OCI-M1 (cell line): ENCODE results near the gene FERD3L.
"Not testable (repeated sequence)": the region's sequence is repeated elsewhere in the genome, so short reads cannot be mapped to it uniquely, and the experiment has no call there.

Source experiments
- DNase-seq: peaks from one replicate; lab custom pipeline; 2025; lab: John Stamatoyannopoulos, UW

Gene FERD3L, protein sequence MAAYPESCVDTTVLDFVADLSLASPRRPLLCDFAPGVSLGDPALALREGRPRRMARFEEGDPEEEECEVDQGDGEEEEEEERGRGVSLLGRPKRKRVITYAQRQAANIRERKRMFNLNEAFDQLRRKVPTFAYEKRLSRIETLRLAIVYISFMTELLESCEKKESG

DNA sequence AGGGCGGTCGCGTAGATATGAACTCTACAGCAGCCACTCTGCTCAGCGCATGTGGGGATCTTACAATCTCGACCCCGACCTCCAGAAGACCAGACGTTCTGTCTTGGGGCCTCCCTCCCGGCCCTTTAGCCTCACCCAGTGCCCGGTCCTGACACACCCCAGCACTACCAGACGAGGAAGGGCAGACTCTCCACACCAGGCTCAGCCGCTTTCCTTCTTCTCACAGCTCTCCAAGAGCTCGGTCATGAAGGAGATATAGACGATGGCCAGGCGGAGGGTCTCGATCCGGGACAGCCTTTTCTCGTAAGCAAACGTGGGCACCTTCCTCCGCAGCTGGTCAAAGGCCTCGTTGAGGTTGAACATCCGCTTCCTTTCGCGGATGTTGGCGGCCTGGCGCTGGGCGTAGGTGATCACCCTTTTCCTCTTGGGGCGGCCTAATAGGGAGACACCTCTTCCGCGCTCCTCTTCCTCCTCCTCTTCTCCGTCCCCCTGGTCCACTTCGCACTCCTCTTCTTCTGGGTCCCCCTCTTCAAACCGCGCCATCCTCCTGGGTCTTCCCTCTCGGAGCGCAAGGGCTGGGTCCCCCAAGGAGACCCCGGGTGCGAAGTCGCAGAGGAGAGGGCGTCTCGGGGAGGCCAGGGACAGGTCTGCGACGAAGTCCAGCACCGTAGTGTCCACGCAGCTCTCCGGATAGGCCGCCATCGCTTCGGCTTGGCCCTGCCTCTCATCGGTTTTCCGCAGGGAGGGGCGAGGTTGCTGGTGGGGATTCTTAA is at the start of gene FERD3L:
Gene FERD3L (minus strand): TSS at position 761 of the 773 bp plus-strand sequence. CDS start 59 bp downstream, at position 702.
- DNase-seq: no peak

DNA sequence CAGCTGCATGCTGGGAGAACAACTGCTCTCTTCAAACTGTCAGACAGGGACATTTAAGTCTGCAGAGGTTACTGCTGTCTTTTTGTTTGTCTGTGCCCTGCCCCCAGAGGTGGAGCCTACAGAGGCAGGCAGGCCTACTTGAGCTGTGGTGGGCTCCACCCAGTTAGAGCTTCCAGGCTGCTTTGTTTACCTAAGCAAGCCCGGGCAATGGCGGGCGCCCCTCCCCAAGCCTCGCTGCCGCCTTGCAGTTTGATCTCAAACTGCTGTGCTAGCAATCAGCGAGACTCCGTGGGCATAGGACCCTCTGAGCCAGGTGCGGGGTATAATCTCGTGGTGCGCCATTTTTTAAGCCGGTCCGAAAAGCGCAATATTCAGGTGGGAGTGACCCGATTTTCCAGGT is 49.2 kb upstream of the FERD3L start:
- DNase-seq: not testable (repeated sequence)

DNA sequence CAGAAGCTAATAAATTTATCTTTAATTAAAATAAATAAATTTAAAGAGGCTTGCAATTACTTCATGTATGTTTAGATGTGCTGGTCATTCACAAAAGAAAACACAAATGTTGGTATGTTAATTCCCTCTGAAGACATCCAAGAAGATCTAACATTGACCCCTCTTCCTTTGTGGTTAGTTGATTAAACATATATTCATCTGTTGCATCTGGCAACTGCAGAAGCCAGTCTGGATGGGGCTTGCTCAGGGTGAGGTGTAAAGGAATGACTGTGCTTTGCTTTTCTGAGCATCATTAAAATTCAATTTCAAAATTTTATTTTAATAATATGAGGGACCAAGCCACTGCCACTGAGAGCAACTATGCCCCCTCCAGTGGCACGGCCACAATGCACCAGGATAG is 36.4 kb upstream of the FERD3L start:
- no peak for DNase-seq

DNA sequence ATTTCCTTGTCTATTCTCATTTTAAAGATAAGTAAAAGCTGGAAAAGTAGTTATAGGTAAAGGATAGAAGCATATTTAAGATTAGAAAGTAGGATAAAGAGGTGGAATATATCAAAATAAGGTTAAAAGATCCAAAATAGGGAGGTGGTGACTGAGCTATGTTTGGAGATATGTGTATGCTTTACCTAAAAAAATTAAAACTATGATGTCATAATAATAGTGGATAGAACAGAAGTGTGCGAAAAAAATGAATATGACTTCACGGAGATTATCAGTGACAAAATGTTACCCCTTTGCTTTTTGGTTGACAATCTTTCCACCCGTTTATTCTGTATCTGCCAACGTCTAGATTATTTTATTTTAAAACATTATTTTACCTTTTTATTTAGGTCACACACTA is 33.4 kb upstream of the FERD3L start:
- DNase-seq: no peak

DNA sequence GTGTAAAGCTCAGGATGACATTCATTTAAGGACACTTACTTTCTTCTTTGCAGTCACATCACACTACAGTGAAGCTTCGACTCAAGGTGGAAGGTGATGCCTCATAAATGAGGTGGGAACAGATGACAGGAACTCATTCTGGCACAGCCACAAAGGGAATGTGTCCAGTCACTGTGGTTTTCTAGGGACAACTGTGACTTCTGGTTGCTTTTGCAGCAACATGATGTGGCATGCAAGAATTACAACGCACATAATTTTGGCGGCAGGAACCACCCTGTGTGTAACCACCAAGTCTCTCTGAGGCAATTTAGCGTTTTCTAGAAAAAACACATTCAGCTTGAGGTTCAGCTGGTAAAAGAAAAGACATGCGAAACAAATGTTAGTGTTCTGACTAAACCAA is 32.0 kb upstream of the FERD3L start:
- DNase-seq: peak; percentile 60

DNA sequence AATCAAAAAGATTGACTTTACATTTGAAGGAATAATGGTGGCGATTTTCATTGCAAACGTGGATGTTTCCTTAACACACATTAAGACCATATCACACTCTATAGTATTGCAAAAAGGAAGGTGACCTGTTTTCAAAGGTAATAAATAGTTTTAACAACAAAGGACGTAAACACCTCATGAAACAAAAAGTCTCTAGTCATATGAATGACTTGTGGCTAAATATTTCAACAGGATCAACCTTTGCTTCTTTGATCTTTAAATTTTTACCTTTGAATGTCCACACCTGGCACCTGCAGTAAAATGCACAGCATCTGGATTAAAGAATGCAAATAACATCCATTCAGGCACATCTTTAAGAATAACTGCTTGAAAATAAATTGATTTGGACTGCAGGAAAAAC is 30.0 kb upstream of the FERD3L start:
- no peak for DNase-seq

DNA sequence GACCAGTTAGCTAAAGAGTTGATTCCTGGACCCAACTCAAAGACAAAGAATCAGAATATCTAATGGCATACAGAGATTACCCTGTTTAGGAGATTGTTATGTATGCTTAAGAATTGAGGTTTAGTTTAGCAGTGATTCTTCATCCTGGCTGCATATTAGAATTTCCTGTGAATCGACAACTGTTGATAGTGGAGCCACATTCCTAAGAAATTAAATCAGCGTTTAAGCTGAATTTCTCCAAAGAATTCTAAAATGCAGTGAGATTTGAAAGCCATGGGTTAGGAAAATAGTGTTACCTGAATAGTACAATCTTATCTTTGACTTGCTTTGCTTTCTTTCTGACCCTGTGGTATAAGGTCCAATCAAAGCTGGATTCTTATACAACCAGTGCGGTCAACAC is 16.4 kb upstream of the FERD3L start:
- no peak for DNase-seq

DNA sequence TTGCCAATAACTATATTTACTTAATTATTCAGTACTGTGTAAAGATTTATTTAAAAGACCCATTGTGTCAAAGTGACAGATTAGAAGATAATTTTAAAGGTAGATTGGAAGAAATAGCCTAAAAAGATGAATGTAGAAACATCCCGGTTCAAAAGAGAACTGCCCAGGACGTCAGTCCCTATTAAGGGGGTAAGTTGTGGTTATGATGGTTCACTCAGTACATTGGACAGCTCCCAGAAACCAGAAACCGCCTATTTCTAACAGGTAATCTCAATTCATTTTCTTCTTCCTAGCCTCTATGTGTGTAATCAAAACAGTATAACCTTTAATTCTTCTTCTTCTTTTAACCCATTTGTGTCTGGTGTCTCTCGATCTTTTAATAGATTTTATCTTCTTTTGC is 1.5 kb upstream of the FERD3L start:
- DNase-seq: peak; percentile 43

DNA sequence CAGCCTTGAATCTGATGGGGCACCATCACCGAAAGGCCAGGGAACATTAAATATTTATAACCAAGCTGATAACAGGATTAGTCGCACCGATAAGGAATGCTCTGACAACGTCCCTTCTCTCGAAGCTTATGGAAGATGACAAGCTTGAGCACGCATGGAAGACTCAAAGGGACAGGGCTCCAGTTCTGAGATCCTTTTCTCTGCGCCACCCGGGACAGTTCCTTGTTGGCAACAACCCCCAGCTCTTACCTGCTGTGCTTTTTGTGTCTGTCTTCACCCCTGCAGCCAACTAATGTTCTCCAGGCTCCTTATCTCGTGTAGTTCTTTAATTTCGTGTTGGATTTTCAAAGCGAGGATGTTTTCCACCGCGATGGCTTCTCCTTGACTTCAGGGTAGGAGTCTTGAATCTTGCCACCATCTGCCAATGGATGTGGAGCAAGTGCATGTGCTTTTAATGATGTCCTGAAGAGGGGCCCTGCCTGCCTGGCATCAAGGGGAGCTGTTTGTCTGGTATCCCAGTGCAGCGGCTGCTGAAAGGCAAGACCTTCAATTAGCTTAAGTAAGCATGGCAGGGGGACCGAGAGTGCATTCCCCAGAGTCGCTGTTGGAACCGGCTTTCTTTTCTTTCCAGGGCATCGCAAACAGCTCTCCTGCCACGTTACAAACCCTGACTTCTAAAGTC is 354 bp upstream of the FERD3L start:
- no peak for DNase-seq

DNA sequence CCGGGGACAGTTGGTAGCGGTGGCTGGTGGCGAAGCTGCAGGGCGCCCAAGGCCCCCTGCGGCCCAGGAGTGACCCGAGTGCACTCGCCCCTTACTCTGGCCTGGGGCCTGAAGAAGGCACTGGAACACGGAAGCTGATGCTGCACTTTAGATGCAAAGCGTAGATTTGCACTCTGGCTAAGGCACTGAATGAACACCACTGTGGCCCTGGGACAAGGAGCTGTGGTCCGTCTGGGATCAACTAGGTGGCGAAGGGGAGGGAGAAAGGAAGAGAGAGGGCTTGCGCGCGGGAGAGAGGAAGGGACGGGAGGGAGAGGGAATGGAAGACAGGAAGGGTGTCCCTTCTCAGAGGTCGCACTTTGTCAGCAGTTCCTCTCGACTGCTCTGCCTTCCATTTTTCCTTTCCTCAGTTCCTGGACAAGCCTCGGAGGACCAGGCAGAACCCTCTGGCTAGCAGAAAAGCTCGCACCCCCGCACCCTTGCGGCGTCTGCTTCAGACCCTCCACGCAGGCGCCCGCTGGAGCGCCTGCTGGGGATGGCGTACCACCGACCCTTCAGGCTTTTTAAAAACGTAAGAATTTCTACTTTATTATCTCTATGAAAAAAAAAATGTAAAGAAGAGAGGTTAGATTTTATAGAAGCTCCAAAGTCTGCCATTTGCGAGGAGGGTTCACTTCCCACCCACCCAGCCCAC is 1.2 kb downstream of the FERD3L start:
- DNase-seq: no peak

DNA sequence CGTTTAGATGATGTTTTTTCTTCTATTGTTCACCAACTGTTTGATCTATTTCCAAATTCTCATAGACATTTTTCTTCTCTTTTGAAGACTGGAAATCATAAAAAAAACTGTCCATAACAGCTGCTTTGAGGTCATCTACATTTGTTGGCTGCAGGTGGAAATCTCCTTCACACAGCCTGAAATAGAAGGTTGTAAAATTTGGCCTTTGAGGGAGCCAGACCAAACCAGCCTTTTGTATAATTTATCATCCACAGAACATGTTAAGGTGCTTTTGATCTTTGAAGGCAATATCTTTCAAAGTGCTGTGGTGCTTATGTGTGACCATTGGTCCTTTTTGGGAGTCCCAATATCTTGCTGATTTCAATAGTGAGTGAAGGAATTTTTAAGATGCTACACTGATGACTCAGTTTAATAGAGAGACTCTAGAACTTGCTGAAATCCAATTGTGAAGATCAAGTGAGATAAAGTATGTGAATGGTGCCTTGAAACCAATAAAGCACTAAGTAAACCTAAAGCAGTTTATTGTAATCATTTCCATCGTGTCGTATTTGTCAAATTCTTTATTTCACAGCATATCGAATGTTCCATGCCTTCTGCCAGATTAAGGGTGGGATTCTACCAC is 5.4 kb downstream of the FERD3L start:
- no peak for DNase-seq

DNA sequence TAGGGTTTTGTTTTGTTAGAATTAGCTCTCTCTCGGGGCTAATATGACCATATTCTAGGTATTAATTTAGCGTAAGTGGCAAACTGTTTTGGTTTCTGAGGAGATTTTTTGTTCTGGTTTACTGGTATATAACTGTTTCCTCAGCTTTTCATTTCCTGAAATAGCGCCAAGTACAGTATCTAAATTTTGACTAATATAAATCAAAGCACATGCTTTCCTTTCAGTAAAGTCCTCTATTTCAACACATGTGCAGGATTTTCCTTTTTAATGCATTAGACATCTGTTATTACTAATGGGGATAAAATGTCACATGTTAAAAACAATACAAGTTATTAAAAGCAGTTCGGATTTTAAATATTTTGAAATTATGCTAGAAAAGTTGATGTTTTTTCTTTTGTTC is 11.3 kb downstream of the FERD3L start:
- no peak for DNase-seq

DNA sequence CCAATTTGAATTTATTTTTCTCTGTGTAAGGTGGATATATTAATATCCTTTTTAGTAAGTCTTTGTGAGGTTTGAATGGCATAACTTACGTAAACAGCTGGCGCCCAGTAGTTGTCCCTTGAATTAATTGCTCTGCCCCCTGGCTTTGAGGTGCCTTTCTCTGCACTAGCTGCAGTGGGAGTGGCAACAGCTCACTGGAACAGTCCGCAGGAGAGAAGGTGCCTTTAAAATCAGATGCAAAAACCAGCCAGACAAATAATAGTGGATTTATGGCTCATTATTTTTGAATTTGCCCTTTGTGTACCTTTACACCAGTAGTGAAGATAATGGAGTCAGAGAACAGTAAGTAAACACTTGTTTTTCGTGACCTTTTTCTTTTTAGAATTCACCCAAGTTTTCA is 11.8 kb downstream of the FERD3L start:
- DNase-seq: no peak

DNA sequence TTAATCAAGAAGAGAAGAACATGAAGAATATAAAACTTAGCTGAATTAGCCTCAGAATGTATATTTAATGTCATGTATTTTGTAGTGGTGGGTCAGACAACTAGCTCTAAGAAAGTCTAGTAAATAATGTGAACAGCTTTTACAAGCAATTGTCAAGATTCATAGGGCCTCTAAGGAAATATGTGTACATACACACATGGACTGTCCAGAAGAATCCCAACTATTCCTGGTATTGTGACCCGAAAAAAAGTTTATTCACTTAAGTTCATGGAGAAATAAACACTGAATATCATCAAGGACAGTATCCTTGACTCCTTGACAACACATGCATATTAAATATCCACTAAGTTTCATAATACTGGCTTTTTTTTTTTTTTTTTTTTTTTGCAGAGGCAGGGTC is 16.4 kb downstream of the FERD3L start:
- DNase-seq: no peak

DNA sequence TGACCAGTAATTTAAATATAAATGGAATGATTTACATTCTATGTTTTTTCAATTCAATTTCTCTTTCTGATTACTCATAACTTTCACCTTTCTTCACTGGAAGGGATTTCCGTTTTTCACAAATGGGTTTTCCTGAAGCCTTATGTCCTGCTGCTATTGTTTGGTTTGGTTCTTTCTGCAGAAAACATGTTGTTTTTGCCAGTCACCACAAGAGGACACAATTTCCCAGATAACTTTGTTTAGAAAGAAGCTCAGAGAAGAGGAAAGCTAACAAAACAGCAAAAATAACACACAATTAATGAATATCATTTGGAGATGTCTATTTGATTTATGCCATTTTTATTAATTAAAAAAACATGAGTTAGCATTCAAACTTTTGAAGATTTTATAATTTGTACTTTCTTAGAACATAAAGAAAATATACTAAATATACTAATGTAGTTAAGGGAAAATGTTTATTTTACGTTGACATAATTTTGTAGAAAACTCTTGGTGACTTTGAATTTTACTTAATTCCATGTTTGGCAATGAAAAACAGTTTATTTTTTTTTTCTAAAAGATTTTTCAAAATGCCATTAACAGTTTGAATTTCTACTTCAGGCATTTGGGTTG is 23.1 kb downstream of the FERD3L start:
- peak; percentile 61 for DNase-seq

DNA sequence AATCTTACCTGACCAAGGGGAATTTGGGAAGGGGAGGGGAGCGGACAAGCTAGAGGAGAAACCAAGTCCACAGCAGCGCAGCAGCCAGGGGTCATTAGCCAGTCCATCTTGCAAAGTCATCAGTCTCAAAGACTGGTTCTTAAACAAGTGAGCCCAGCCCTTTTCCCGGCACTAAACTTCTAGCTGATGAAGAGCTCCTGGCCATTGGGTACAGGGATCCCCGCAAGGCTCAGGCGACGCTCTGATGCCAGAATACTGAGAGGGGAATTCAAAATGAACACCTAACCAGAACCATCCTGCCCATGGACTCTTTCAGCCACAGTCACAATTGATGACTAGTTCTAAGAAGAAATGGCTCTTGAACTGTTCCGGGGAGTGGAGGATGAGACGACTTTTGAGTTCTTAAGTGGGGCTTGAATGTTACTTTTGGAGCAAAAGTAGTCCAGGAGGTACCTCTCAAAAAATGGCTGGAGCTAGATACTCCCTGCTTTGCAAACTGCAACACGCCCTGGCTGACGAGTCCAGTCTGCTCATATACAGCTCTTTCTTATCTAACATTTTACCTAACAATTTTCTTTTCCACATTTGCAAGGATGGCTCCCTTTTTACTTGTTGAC is 25.2 kb downstream of the FERD3L start:
- DNase-seq: no peak

DNA sequence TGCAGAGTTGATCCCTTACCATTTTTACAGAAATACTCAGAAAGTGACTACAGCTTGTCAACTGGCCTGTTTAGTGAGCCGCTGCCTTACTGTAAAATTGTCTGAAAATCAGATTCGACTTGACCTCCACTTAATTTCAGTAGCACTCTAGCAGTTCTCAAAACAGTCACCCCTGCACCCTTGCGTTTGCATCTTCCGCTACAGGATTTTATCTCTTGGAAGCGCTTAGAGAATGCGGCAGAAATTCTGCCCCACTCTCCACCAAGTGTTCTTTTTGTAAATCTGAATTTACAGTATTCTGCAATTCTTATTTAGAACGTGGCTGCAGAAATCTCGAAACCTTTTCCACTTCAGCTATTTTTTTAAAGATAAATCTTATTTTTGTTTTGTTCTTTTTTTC is 25.8 kb downstream of the FERD3L start:
- no peak for DNase-seq

DNA sequence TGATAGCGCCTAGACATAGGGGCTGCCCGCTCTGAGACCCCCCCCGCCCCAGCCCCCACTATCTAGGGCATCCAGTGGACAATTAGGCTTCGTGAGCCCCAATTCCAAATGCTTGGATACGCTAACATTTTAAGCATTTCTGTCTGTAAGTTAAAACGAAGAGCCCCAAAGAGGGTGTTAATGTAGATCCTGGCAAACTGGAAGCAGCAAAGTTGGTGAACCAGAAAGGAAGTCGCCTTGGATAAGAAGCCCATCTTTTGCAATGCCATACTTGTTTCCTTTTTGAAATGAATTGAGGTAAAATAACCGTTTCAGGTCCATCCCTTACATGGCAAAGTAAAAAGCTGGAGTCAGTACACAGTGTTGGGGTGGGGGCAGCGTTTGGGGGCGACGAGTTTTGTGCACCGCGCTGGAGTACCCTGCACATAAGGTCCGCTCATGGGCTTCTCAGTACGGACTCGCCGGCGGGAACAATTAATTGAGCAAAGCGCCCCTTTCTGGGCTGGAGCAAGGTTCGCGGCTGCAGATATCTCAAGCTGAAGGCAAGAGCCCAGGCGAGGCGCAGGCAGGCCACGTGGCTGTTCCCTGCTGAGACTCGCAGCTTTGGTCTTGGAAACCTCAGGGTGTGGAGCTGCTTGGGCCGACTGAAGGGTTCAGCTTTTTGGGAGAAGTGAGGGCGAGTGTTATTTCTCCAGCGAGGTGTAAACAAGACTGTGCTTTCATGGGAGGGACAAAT is 26.4 kb downstream of the FERD3L start:
- DNase-seq: no peak

DNA sequence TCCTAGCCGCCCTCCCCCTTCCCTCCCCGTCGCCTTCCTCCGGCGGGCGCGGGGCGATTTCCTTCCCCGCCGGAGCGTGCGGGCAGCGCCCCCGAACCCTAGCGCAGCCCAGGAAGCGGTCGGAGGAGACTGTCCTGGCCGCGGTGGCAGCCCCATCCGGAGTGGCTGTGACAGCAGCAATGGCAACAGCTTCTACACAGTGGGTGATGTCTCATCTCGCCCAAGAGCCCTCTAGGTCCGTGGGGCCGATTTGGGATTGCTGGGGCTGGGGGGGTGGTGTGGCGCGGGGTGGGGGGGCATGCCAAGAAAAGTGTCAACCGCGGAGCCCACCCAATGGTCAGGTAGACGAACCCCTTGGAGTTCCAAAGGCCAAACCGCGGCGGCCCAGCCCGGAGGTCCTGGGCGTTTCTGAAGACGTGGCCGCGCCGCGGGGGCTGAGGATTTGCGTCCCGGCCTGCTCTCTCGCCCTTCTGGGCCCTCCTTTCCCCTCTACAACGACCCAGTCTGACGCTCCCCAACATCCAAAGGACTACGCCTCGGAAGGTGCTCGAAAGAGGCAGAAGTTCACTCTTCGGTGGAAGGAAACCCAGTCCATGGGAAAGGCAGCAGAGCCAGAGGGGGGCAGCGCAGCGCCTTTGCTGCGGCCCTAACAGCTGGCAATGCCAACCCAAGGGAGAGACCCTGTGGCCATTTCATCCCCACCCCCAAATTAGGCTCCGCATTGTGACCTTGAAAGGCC is 27.2 kb downstream of the FERD3L start:
- DNase-seq: no peak
